Liver (tissue), 9 donors: ENCODE results near the gene MEIS2. TPM values are rescaled to one million over a fixed set of nuclear protein-coding genes. Genes with fewer than 3 reads are reported as not detected.

Experiments
- DNase-seq: peaks from one replicate; pipeline ENCODE4 v3.0.0-alpha.2; 2017; ENCODE audit warnings: low spot score
- H3K27ac ChIP-seq, 2 donors: one replicate each; pipeline ENCODE4 v1.7.0; 2013; ENCODE audit warnings: inconsistent platforms in 2 of 2, low read length in 2 of 2, control low read depth in 1 of 2, low read depth in 1 of 2, mild to moderate bottlenecking in 1 of 2
- H3K27me3 ChIP-seq, 4 donors: one replicate each; pipeline versions ENCODE4 v1.6.1 to v1.7.0; 2013; ENCODE audit warnings: low read length in 3 of 4, inconsistent platforms in 1 of 4, mild to moderate bottlenecking in 1 of 4, moderate library complexity in 1 of 4; ENCODE audit not compliant: control insufficient read depth in 4 of 4, insufficient read depth in 4 of 4
- H3K36me3 ChIP-seq, 4 donors: one replicate each; pipeline versions ENCODE4 v1.6.1 to v1.7.0; 2013; ENCODE audit warnings: low read length in 3 of 4, mild to moderate bottlenecking in 3 of 4, low read depth in 1 of 4, moderate library complexity in 1 of 4; ENCODE audit not compliant: control insufficient read depth in 4 of 4, insufficient read depth in 3 of 4
- H3K4me1 ChIP-seq, 4 donors: one replicate each; pipeline versions ENCODE4 v1.6.1 to v1.7.0; 2013; ENCODE audit warnings: low read length in 3 of 4, mild to moderate bottlenecking in 3 of 4, moderate library complexity in 1 of 4; ENCODE audit not compliant: control insufficient read depth in 4 of 4, insufficient read depth in 4 of 4
- H3K4me3 ChIP-seq, 3 donors: one replicate each; pipeline versions ENCODE4 v1.6.1 to v1.7.0; 2013; ENCODE audit warnings: low read length in 3 of 3, control low read depth in 1 of 3, low read depth in 1 of 3, mild to moderate bottlenecking in 1 of 3
- H3K9ac ChIP-seq, 2 donors: one replicate each; pipeline ENCODE4 v1.7.0; 2013; ENCODE audit warnings: low read length in 2 of 2, mild to moderate bottlenecking in 2 of 2, moderate library complexity in 2 of 2, control low read depth in 1 of 2, low read depth in 1 of 2
- H3K9me3 ChIP-seq, 4 donors: one replicate each; pipeline versions ENCODE4 v1.6.1 to v1.7.0; 2013; ENCODE audit warnings: low read length in 3 of 4; ENCODE audit not compliant: control insufficient read depth in 4 of 4
- ATF3 ChIP-seq: IDR thresholded peaks from 2 replicates; pipeline ENCODE4 v1.6.1; 2016; ENCODE audit warnings: antibody characterized with exemption
- EGR1 ChIP-seq, 2 donors: IDR thresholded peaks; 2 replicates each; pipeline ENCODE4 v1.6.1; 2016 to 2018; ENCODE audit warnings: antibody characterized with exemption in 2 of 2, low read depth in 2 of 2
- FOXA1 ChIP-seq: IDR thresholded peaks from 2 replicates; pipeline ENCODE4 v1.6.1; 2016; ENCODE audit warnings: antibody characterized with exemption
- FOXA2 ChIP-seq: IDR thresholded peaks from 2 replicates; pipeline ENCODE4 v1.6.1; 2016; ENCODE audit warnings: antibody characterized with exemption
- GABPA ChIP-seq, 2 donors: IDR thresholded peaks in 1 of 2; conservative IDR thresholded peaks in 1 of 2; 2 replicates each; pipeline ENCODE4 v1.6.1; 2016; ENCODE audit warnings: antibody characterized with exemption in 2 of 2, mild to moderate bottlenecking in 1 of 2, moderate library complexity in 1 of 2
- HNF4A ChIP-seq, 2 donors: conservative IDR thresholded peaks; 2 replicates each; pipeline ENCODE4 v1.6.1; 2016; ENCODE audit warnings: antibody characterized with exemption in 2 of 2, mild to moderate bottlenecking in 2 of 2
- HNF4G ChIP-seq: IDR thresholded peaks from 2 replicates; pipeline ENCODE4 v1.6.1; 2016; ENCODE audit warnings: antibody characterized with exemption
- JUND ChIP-seq, 2 donors: IDR thresholded peaks; 2 replicates each; pipeline ENCODE4 v1.6.1; 2016; ENCODE audit warnings: antibody characterized with exemption in 2 of 2
- NR2F2 ChIP-seq: IDR thresholded peaks from 2 replicates; pipeline ENCODE4 v1.6.1; 2016; ENCODE audit warnings: antibody characterized with exemption
- RAD21 ChIP-seq, 2 donors: IDR thresholded peaks; 2 replicates each; pipeline ENCODE4 v1.6.1; 2016; ENCODE audit warnings: antibody characterized with exemption in 2 of 2, mild to moderate bottlenecking in 2 of 2
- REST ChIP-seq: IDR thresholded peaks from 2 replicates; pipeline ENCODE4 v1.6.1; 2016; ENCODE audit warnings: antibody characterized with exemption, mild to moderate bottlenecking
- RXRA ChIP-seq, 2 donors: IDR thresholded peaks; 2 replicates each; pipeline ENCODE4 v1.6.1; 2017 to 2018; ENCODE audit warnings: antibody characterized with exemption in 2 of 2, mild to moderate bottlenecking in 1 of 2
- SP1 ChIP-seq: IDR thresholded peaks from 2 replicates; pipeline ENCODE4 v1.6.1; 2018; ENCODE audit warnings: antibody characterized with exemption, mild to moderate bottlenecking
- TAF1 ChIP-seq: conservative IDR thresholded peaks from 2 replicates; pipeline ENCODE4 v1.6.1; 2016; ENCODE audit warnings: antibody characterized with exemption, mild to moderate bottlenecking
- YY1 ChIP-seq: IDR thresholded peaks from 2 replicates; pipeline ENCODE4 v1.6.1; 2016; ENCODE audit warnings: antibody characterized with exemption, mild to moderate bottlenecking
- ZBTB33 ChIP-seq: IDR thresholded peaks from 2 replicates; pipeline ENCODE4 v1.6.1; 2016; ENCODE audit warnings: antibody characterized with exemption
- WGBS: extraction: QIAGEN DNeasy Blood & Tissue Kit; methylation state at CpG from one replicate; pipeline ENCODE4 v1.1.7; 2013; 5-methylcytosine and 5-hydroxymethylcytosine counted together
- polyA plus RNA-seq, 2 donors: library from polyadenylated mRNA; stranded (reverse) in 1 of 2; unstranded in 1 of 2; fragments of 200-250 nt in 1 of 2; fragments of >200 nt in 1 of 2; fragmentation: Nextera tagmentation in 1 of 2; extraction: Ambion mirVana in 1 of 2; gene quantifications; one replicate each; pipeline versions ENCODE4 v1.2.1 to v1.2.3, GENCODE V29; 2013 to 2015
- total RNA-seq, 2 donors: library from RNA; depleted of rRNA; stranded (reverse); fragments of >200 nt; gene quantifications; one replicate each; pipeline ENCODE4 v1.2.3, GENCODE V29; 2014
- TF ChIP-seq, protein P1 (sequence below): IDR thresholded peaks from 2 replicates; pipeline ENCODE4 v1.6.1; 2016; ENCODE audit warnings: antibody characterized with exemption
- TF ChIP-seq, protein P2 (sequence below): fragments of 150-350 bp; IDR thresholded peaks from 2 replicates; pipeline ENCODE4 v1.5.1; 2017; ENCODE audit warnings: improper control_type of control experiment, low read depth, low read length; ENCODE audit not compliant: missing input control
- donor health status: healthy.
- donor health status: healthy.
- donor health status: healthy.
- donor health status: healthy.
- donor health status: healthy.

MEIS2 gene
- total and polyA plus RNA-seq, 4 donors: 3.9 to 12.6 (median 7.6) TPM

GRCh38 chr15:36912311-36912712 is 188.0 kb downstream of the MEIS2 start:
- Histone ChIP-seq H3K4me3 (no peak overlapping the region), H3K9me3 (no peaks in the 10 kb centered on the region), H3K4me1 (peaks cover 2 to 17% (median 13%) of the 10 kb centered on the region in 4 donors), H3K9ac (no peak overlapping the region), H3K27me3 (no peaks in the 10 kb centered on the region), H3K36me3 (no peaks in the 10 kb centered on the region), H3K27ac (no peak overlapping the region)
- no peak for DNase-seq
- no peak for TF ChIP-seq FOXA2
- 81% methylated on average over 2 of the region's 2 CpGs for WGBS

DNA sequence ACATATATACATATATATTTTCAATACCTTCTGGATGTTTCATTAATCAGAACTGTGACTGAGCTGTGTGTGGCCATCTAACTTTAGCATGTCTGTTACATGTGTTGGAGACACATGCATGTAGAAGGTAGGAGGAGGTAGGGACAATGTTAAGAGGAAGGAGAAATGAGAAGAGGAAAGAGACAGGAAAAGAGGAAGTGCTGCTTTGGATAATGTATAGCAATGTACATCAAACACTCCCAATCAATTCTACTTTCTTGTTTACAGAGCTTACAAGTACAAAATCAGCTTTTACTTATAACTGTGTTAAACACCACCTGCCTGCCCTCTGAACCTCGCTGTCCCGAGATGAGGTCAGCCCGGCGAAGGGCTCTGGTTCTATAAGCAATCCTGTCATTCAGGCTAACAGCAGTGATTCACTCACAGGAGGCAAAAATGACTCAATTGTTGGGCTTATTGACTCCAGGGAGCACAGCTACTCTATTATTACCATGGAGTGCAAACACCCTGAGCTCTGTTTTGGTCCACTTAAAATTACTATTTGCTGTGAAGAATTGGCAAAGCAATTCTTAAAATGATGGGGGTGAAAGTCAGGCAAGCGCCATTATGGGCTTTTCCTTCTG is 188.9 kb downstream of the MEIS2 start:
- Histone ChIP-seq H3K27me3 (no peaks in the 10 kb centered on the region), H3K36me3 (no peaks in the 10 kb centered on the region), H3K4me3 (no peak overlapping the region), H3K4me1 (peaks cover 2 to 17% (median 13%) of the 10 kb centered on the region in 4 donors), H3K27ac (no peak overlapping the region), H3K9ac (no peak overlapping the region), H3K9me3 (no peaks in the 10 kb centered on the region)
- WGBS: 87% methylated on average over 5 of the region's 5 CpGs
- TF ChIP-seq HNF4A (conservative IDR thresholded peaks at IDR 0.05) (no peak), YY1 (no peak), RAD21 (IDR thresholded peaks at IDR 0.05) (no peak), HNF4G (no peak), JUND (IDR thresholded peaks at IDR 0.05) (no peak), NR2F2 (no peak), ZBTB33 (no peak), FOXA1 (no peak), ATF3 (no peak), REST (no peak), EGR1 (IDR thresholded peaks at IDR 0.05; ENCODE audit: low read depth in 2 of 2) (no peak), FOXA2 (no peak), RXRA (IDR thresholded peaks at IDR 0.05) (no peak), SP1 (no peak), GABPA (IDR thresholded peaks at IDR 0.05 in 1 of 2, conservative IDR thresholded peaks at IDR 0.05 in 1 of 2) (no peak), TAF1 (no peak)
- TF ChIP-seq, protein P1, sequence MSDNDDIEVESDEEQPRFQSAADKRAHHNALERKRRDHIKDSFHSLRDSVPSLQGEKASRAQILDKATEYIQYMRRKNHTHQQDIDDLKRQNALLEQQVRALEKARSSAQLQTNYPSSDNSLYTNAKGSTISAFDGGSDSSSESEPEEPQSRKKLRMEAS: no peak
- TF ChIP-seq, protein P2, sequence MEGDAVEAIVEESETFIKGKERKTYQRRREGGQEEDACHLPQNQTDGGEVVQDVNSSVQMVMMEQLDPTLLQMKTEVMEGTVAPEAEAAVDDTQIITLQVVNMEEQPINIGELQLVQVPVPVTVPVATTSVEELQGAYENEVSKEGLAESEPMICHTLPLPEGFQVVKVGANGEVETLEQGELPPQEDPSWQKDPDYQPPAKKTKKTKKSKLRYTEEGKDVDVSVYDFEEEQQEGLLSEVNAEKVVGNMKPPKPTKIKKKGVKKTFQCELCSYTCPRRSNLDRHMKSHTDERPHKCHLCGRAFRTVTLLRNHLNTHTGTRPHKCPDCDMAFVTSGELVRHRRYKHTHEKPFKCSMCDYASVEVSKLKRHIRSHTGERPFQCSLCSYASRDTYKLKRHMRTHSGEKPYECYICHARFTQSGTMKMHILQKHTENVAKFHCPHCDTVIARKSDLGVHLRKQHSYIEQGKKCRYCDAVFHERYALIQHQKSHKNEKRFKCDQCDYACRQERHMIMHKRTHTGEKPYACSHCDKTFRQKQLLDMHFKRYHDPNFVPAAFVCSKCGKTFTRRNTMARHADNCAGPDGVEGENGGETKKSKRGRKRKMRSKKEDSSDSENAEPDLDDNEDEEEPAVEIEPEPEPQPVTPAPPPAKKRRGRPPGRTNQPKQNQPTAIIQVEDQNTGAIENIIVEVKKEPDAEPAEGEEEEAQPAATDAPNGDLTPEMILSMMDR: no peak
- DNase-seq: no peak
